NCI-H128 (cell line): ENCODE data around the gene NIPA2.
"Not testable (repeated sequence)": the region's sequence is repeated elsewhere in the genome, so short reads cannot be mapped to it uniquely, and the experiment has no call there.

Experiments
- DNase-seq: peaks from one replicate; lab custom pipeline; 2025; ENCODE audit not compliant: unreplicated experiment; lab: John Stamatoyannopoulos, UW

Gene NIPA2

DNA sequence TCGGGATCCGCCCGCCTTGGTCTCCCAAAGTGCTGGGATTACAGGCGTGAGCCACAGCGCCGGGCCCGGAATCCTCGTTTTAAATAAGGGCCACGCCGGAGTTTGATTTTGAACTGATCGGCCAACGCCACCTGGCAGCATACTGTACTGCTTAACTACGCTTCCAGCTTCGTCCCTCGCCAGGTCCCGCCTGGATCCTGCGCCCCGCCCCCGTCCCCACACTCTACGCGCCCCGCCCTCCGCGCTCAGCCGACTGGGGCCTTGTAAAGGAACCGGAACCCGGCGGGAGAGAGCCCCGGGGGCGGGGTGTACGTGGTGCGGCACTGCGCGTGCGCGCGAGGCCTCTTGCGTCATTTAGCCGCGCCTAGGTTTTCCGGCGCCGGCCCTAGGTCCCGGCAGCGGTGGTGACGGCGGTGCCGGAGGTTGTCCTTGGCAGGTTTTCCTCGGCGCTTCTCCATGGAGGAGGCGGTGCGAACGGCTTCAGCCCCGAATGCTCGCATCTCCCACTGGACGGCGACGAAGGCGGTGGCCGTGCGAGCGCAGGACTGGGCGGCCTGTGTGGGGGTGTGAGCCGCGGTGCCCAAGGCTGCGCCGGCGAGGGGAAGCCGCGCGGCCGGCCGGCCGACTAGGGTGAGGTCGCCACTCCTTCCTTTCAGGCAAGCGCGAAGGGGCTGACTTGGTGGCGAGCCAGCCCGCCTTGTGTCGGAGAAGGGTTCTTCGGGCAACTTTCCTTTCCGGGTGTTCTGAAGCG lies at the start of gene NIPA2:
Gene NIPA2 (plus strand): TSS at position 375 of the 751 bp plus-strand sequence. CDS start 13,066 bp downstream, outside the sequence.
- DNase-seq: peak; percentile 80

DNA sequence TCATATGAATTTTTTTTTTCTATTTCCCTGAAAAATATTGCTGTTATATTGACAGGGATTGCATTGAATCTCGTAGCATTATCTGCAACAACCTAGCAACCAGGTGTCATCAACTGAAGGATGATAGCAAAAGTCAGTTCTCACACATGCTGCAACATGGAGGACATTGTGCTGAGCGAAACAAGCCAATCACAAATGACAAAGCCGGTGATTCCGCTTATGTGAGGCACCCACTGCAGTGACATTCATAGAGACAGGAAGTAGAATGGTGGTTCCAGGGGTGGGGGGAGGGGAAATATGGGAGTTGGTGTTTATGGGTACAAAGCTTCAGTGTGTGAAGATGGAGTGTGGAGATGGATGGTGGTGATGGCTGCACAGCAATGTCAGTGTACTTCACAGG lies 44.4 kb upstream of the NIPA2 start:
- no peak for DNase-seq

DNA sequence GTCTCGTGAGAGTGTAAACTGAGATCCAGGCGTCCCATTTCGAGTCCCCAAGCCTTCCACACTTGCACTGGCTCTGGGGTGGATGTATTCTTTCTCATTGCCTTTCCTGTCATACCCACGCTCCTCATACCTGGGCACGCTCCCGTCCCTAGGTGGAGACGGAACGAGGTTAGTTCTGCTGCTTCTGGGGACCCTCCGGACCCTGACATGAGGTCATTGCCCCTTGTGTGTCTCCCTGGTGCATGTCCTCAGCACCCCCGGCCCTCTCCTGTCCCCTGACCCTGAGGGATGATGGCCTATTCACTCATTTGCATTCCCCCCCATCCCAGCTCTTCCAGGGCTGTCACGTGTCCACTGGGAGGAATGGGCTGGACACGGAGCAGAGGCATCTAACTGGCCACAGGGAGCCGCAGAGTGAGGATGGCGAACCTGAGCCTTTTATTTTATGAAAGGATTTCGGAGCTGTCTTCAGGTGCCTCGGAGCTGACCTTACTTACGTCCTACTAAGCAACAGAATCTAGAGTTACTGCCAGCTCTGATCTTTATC lies 43.8 kb upstream of the NIPA2 start:
- no peak for DNase-seq

GRCh38 chr15:22795206-22796063 lies 43.0 kb upstream of the NIPA2 start:
- DNase-seq: no peak

- DNase-seq: no peak
Measured at GRCh38 chr15:22796079-22796478, 42.4 kb upstream of the NIPA2 start.

DNA sequence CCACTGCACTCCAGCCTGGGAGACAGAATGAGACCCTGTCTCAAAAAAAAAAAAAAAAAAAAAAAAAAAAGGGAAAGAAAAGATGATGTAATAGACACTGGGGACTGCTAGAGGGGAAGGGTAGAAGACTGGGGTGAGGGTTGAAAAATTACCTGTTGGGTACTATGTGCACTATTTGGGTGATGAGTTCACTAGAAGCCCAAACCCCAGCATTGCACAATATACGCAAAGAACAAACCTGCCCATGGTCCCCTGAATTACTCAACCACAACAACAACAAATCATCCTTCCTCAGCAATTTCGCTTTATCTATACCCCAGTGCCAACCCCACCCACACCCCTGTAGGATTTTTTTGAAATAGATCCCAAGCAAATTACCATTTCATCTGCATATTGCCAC lies 38.6 kb upstream of the NIPA2 start:
- DNase-seq: no peak

GRCh38 chr15:22803006-22803405 lies 35.5 kb upstream of the NIPA2 start:
- DNase-seq: not testable (repeated sequence)

- DNase-seq: no peak
Measured at GRCh38 chr15:22806156-22806555, 32.3 kb upstream of the NIPA2 start.

DNA sequence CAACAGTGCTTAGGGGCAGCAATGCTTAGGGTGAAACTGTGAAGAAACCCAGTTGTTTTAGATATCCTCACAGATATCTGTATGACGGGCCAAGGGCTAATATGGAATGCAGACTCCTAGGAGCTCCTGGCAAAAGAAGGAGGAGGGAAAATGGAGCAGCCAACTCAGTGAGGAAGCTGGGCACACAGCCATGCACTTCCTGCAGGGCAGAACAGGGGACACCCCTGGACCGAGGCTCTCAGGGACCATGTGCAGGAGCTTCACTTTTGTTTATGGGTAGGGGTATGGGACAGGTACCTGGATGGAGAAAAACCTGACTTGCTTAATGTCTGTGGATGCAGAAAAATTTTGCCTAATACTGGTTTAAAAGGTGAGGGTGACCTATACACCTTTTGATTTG lies 31.8 kb upstream of the NIPA2 start:
- no peak for DNase-seq

GRCh38 chr15:22807831-22808230 lies 30.6 kb upstream of the NIPA2 start:
- not testable (repeated sequence) for DNase-seq

- no peak for DNase-seq
Measured at GRCh38 chr15:22808240-22808639, 30.2 kb upstream of the NIPA2 start.

GRCh38 chr15:22808761-22809280 lies 29.6 kb upstream of the NIPA2 start:
- DNase-seq: no peak

DNA sequence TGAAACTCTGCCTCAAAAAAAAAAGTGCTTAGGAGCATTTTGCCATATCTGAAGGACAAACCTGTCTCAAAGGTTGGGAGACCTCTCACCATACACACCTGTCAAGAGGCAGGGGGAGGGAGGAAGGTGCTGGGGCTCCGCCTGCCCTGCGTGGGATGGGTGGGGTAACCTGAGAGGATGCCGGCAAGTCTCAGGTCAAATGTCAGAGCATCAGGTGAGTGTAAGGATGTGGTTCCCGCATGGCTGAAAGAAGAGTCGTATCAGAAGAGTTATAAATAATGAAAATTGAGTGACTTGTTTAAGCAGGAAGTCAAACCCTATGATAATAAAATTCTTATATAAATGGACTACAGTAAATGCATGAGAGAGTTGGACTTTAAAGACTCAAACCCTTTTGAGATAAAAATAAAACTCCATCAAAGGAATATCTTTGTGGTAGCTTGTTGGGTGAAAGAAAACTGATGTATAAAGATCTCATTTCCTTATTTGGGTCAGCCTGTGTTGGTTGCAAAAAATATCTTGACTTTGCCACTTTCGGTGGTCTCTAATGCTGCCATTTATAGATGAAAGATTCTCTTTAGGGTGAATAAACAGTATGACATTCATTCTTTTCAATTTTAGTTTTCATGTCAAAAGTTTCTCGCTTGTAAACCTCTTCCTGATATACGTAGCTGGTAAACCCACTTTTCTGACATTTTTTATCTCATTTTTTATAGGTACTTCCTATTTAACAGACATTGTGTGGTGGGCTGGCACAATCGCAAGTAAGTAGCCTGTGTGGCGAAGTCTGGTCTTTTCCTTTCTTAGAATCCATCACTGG lies 28.2 kb upstream of the NIPA2 start:
- no peak for DNase-seq

GRCh38 chr15:22810853-22811338 lies 27.6 kb upstream of the NIPA2 start:
- DNase-seq: no peak

DNA sequence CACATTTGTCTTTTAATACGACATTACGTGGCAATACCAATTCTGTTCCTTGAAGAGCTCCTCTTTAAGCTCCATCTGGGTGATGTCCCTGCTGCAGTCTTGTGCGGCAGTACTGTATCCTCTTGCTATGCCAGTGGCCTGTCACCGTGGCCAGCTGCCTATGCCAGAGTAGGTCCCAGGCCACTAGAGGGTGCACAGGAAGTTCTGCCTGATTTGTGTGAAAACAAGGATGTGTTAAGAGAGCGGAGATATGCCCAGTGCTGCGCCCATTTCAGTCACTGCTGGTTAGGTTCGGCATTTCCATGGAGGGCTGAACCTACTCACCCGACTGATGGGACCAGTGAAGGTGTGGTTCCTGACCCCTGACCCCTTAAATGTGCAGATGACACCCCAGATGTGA lies 26.8 kb upstream of the NIPA2 start:
- no peak for DNase-seq

DNA sequence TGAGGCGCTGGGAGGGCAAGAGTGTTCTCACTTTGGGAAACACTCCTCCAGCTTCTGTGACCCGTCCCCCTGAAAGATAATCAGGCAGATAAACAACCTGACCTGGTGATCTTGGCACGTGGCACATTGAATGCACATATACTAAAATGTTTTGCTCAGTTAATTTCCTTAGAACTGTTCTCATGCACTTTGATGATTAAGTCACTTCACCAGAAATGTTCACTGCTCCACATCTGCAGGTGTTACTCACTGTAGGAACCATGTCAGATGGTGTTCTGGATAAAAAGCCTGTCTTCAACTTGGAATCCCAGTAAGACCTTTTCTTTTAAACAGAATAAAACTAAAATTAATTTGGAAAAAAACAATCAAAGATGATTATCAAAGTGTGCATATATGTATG lies 24.6 kb upstream of the NIPA2 start:
- DNase-seq: no peak

DNA sequence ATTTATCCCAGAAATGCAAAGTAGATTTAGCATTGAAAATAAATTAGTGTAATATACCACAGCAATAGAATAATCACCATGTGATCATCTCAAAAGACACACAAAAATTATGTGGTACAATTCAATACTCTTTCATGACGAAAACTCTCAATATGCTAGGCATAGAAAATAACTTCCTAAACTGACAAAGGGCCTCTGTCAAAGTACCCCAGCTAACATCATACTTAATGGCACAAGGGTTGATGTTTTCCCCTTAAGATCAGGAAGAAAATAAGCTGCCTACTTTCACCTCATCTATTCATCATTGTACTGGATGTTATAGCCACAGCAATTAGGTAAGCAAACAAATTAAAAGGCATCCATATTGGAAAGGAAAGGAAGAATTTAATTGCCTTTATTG lies 22.7 kb upstream of the NIPA2 start:
- no peak for DNase-seq

DNA sequence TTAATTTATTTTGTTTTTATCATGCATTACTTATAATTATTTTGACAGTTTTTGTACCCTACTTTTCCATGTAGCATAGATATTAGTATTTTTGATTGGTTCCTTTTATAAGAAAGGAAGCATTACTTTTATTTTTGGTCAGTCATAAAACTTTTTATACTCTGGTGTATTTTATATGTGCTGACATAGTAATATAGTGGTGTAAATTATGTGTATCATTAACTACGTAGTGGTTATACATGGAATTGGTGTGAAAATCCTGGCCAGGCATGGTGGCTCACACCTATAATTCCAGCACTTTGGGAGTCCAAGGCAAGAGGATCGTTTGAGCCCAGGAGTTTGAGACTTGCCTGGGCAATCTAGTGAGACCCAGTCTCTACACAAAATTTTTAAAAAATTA lies 18.8 kb upstream of the NIPA2 start:
- no peak for DNase-seq

DNA sequence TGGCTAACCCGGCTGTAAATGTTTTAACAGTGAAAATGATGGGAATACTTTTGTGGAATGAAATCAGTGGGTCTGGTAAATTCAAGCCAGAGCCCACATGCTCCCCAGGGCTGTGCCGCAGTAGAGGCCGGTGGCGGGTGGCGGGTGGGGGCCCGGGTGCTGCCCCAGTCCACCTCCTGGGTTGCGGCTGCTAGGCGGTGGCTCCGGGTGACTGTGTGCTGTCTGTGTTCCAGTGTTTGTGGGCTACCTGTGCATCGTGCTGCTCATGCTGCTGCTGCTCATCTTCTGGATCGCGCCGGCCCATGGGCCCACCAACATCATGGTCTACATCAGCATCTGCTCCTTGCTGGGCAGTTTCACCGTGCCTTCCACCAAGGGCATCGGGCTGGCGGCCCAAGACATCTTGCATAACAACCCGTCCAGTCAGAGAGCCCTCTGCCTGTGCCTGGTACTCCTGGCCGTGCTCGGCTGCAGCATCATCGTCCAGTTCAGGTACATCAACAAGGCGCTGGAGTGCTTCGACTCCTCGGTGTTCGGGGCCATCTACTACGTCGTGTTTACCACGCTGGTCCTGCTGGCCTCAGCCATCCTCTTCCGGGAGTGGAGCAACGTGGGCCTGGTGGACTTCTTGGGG lies 14.9 kb upstream of the NIPA2 start:
- no peak for DNase-seq

DNA sequence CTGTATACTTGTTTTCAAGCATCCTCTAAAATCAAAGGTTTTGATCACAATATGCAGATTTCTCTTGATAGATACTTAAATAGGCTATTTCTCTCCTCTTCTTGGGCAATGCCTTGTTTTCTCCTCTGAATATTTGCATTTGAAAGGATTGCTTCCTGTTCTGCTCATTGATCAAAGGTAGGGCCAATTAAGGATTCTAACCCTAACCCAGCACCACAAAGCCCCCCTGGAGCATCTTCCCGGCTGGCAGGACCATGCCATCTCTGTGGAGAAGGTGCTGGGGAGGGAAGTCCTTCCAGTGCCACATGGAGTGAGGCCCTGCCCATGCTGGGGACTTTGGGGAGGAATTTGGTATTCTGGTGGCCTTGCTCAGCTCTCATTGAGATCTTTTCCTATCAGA lies 11.3 kb upstream of the NIPA2 start:
- DNase-seq: no peak
